RWPE2 (cell line): Measurements from ENCODE around the gene KIF18A.
A peak's percentile ranks its signal among the peaks of the same experiment; 100 is the strongest.

Experiments
- ATAC-seq: fragments of 200-7000 bp; cut with Tn5 transposase; 3 replicates; pipeline ENCODE4 v1.9.1; 2021; ENCODE audit warnings: low read depth
- DNase-seq: peaks from one replicate; pipeline ENCODE4 v3.0.0-alpha.2; 2020; ENCODE audit warnings: low spot score
- H3K27ac ChIP-seq: fragments of 450-650 bp; 2 replicates; pipeline ENCODE4 v1.5.1; 2017; ENCODE audit warnings: mild to moderate bottlenecking; ENCODE audit not compliant: poor library complexity, severe bottlenecking
- H3K27me3 ChIP-seq: fragments of 250-450 bp; sonication (Bioruptor Pico); 2 replicates; pipeline ENCODE4 v1.5.1; 2021; ENCODE audit warnings: mild to moderate bottlenecking, moderate library complexity; ENCODE audit not compliant: insufficient read depth, poor library complexity, severe bottlenecking
- H3K36me3 ChIP-seq: fragments of 250-450 bp; sonication (Bioruptor Pico); 2 replicates; pipeline ENCODE4 v1.5.1; 2020; ENCODE audit warnings: low read depth, mild to moderate bottlenecking, moderate library complexity
- H3K4me1 ChIP-seq: fragments of 250-450 bp; sonication (Bioruptor Pico); 2 replicates; pipeline ENCODE4 v1.5.1; 2021; ENCODE audit warnings: mild to moderate bottlenecking, moderate library complexity; ENCODE audit not compliant: insufficient read depth, poor library complexity, severe bottlenecking
- H3K4me3 ChIP-seq: fragments of 250-450 bp; sonication (Bioruptor Pico); 2 replicates; pipeline ENCODE4 v1.5.1; 2021; ENCODE audit warnings: mild to moderate bottlenecking, moderate library complexity; ENCODE audit not compliant: severe bottlenecking
- H3K9me3 ChIP-seq: fragments of 250-450 bp; sonication (Bioruptor Pico); 2 replicates; pipeline ENCODE4 v1.5.1; 2021; ENCODE audit warnings: mild to moderate bottlenecking, moderate library complexity; ENCODE audit not compliant: severe bottlenecking
- CTCF ChIP-seq: fragments of 450-650 bp; IDR thresholded peaks from one replicate; pipeline ENCODE4 v1.5.1; 2017; ENCODE audit warnings: mild to moderate bottlenecking, moderate library complexity; ENCODE audit not compliant: poor library complexity, severe bottlenecking

Gene KIF18A

GRCh38 chr11:28009388-28009787 lies 98.6 kb downstream of the KIF18A start:
- no peak for DNase-seq

GRCh38 chr11:28003615-28004014 lies 104.3 kb downstream of the KIF18A start:
- no peak for DNase-seq
- no peak overlapping the region for H3K27ac ChIP-seq
- ATAC-seq = no peak
- peaks cover 6% of the 10 kb centered on the region for H3K9me3 ChIP-seq
- no peak for TF ChIP-seq CTCF
- no peaks in the 10 kb centered on the region for H3K36me3 ChIP-seq
- no peaks in the 10 kb centered on the region for H3K4me1 ChIP-seq
- H3K4me3 ChIP-seq = no peak overlapping the region
- H3K27me3 ChIP-seq = no peaks in the 10 kb centered on the region

More at GRCh38 chr11:28009388-28009787, 98.6 kb downstream of the KIF18A start:
- TF ChIP-seq CTCF = no peak
- Histone ChIP-seq H3K4me3 (no peak overlapping the region), H3K27ac (no peak overlapping the region), H3K36me3 (0 out of 2 replicates have a peak, but pooled peaks cover 3% of the 10 kb centered on the region), H3K4me1 (peaks cover 7% of the 10 kb centered on the region), H3K27me3 (no peaks in the 10 kb centered on the region), H3K9me3 (no peaks in the 10 kb centered on the region)
- ATAC-seq = no peak

GRCh38 chr11:27998552-27998951 lies 109.4 kb downstream of the KIF18A start:
- H3K4me3 ChIP-seq = no peak overlapping the region
- peaks cover 6% of the 10 kb centered on the region for H3K9me3 ChIP-seq
- ATAC-seq (no peak), DNase-seq (no peak)
- peaks cover 11% of the 10 kb centered on the region for H3K4me1 ChIP-seq
- H3K27me3 ChIP-seq = no peaks in the 10 kb centered on the region
- no peak overlapping the region for H3K27ac ChIP-seq
- no peak for TF ChIP-seq CTCF
- H3K36me3 ChIP-seq = no peaks in the 10 kb centered on the region

- Histone ChIP-seq H3K27me3 (no peaks in the 10 kb centered on the region), H3K9me3 (peaks cover 2% of the 10 kb centered on the region), H3K36me3 (no peaks in the 10 kb centered on the region), H3K27ac (no peak overlapping the region), H3K4me3 (no peak overlapping the region), H3K4me1 (peaks cover 11% of the 10 kb centered on the region)
- ATAC-seq (no peak), DNase-seq (no peak)
- TF ChIP-seq CTCF = no peak
These were observed 110.6 kb downstream of the KIF18A start for GRCh38 chr11:27997344-27997743.

- DNase-seq (no peak), ATAC-seq (no peak)
- peak overlapping the region; percentile 25 for H3K27ac ChIP-seq
- H3K36me3 ChIP-seq = no peaks in the 10 kb centered on the region
- H3K9me3 ChIP-seq = no peaks in the 10 kb centered on the region
- H3K27me3 ChIP-seq = no peaks in the 10 kb centered on the region
- no peak for TF ChIP-seq CTCF
- no peak overlapping the region for H3K4me3 ChIP-seq
- peaks cover 11% of the 10 kb centered on the region for H3K4me1 ChIP-seq
These were observed 111.9 kb downstream of the KIF18A start for GRCh38 chr11:27996066-27996465.
